Activated CD8-positive, alpha-beta memory T cell treated with anti-CD3 and anti-CD28 coated beads, Interleukin-2, amount 10 ng/mL, durations not matched to agents 7 days and 5 days (primary cell): Measurements from ENCODE around the gene RPS26. TPM values are rescaled to one million over a fixed set of nuclear protein-coding genes. Genes with fewer than 3 reads are reported as not detected.
"Not testable (repeated sequence)": the region's sequence is repeated elsewhere in the genome, so short reads cannot be mapped to it uniquely, and the experiment has no call there.

Source experiments
- ATAC-seq: fragments of 150-1000 bp; cut with Tn5 transposase; one replicate; pipeline ENCODE4 v1.10.0; 2021; ENCODE audit warnings: moderate library complexity
- CTCF ChIA-PET: fragments of 350-600 bp; sonication (Branson Sonifier 250); formaldehyde crosslinking; loops from one replicate; lab custom pipeline; 2021; ENCODE audit warnings: antibody characterized with exemption; lab: Charles Lee
- DNase-seq: peaks from one replicate; pipeline ENCODE4 v3.0.0-alpha.2; 2020
- H3K27ac Mint-ChIP-seq: one replicate; pipeline ENCODE4 v1.8.0; 2021; ENCODE audit warnings: mild to moderate bottlenecking, mixed read lengths
- H3K27me3 Mint-ChIP-seq: one replicate; pipeline ENCODE4 v1.8.0; 2021; ENCODE audit warnings: mixed read lengths
- H3K36me3 Mint-ChIP-seq: one replicate; pipeline ENCODE4 v1.8.0; 2021; ENCODE audit warnings: mild to moderate bottlenecking, mixed read lengths
- H3K4me1 Mint-ChIP-seq: one replicate; pipeline ENCODE4 v1.8.0; 2021; ENCODE audit warnings: mixed read lengths
- H3K4me3 Mint-ChIP-seq: one replicate; pipeline ENCODE4 v1.8.0; 2021; ENCODE audit warnings: mild to moderate bottlenecking, moderate library complexity, mixed read lengths
- H3K9me3 Mint-ChIP-seq: one replicate; pipeline ENCODE4 v1.8.0; 2022; ENCODE audit warnings: low read depth, mixed read lengths
- total RNA-seq, 2 experiments: library from RNA; stranded (reverse); gene quantifications; one replicate each; pipeline ENCODE4 v1.2.3, GENCODE V29; 2021

Gene RPS26
- total RNA-seq: 10 to 100 TPM; 27.9 to 42.2 TPM

DNA sequence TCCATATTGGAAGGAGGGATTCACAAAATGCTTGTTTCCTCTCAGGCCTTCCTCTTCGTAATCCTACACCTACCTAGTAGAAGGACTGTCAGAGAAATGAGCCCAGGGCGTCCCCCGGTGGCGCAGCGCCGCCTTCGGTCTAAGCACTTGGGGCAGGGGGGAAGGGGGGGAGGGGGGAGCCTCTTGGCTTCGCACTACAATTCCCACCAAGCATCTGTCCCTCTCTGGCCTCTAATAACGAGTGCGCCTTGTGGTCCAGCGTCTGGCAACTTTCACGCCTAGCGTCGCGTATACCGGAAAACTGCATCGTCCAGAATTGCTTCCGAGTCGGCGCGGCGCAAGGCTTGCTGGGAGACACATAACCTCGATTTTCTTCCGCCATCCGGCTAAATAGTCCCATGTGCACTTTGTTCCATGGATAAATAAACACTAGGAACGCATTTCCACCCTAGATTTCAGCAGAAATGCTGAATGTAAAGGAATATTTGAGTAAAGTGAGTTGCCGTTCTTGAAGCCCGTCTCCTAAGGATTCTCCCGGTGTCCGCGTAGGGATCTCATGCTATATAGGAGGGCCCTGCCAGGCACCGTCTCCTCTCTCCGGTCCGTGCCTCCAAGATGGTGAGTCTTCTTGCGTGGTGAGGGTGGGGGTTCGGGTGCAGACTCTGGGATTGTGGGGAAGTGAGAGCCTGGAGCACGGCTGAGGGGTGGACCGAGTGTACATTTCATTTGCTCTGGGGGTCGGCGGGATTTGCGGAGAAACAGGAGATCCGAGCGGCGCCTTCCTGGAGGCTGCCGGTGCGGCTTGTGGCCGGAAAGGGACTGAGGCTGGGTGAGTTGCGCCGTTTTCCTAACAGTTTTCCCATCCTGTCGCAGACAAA lies at the start of gene RPS26:
Gene RPS26, plus strand, starts transcription at position 367 of the 878 bp plus-strand sequence. Its CDS starts 249 bp downstream, at position 616.
- H3K36me3 Mint-ChIP-seq: peaks cover 33% of the 10 kb centered on the region
- H3K27me3 Mint-ChIP-seq: no peaks in the 10 kb centered on the region
- peaks cover 53% of the 10 kb centered on the region for H3K4me1 Mint-ChIP-seq
- CTCF ChIA-PET: interaction anchor here (1.0 to 5.5 kb wide), 10 partner anchors 9 to 303 kb away, joined by 3 to 58 read pairs (median 7); partner anchors contain the start of genes ORMDL2, PA2G4, RAB5B and SARNP
- peak within 1 kb of the TSS; percentile 97 for H3K27ac Mint-ChIP-seq
- ATAC-seq (peak; percentile 91), DNase-seq (peak; percentile 97)
- peak within 1 kb of the TSS; percentile 93 for H3K4me3 Mint-ChIP-seq
- no peaks in the 10 kb centered on the region for H3K9me3 Mint-ChIP-seq

DNA sequence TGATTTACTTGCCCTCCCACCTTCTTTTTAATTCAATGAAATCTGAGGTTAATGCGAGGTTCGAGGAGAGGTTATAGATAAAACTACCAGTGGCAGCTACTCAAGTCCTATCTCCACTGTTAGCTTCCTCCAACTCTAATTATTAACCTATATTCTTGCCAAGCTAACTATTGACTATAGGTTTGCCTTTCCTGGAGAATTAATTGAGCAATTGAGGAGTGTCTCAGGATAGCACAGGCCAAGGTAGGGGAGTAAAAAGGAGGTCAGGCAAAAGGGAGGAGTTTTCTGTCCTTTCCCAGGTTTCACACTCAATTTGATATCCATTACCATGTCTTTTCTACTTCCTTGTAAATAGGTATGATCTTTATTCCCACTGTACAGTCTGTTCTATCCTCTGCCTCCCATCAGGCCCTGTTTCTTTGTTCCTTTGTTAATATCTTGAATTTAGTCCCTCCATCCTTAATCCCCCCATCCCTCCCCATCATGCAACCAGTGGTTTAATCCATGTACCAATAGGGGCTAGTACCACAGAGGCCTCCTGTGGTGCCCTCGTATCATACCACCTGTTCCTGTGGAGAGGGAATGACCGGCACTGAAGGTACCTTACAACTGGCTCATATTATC lies 48.4 kb upstream of the RPS26 start:
- Mint-ChIP-seq H3K27ac (no peak overlapping the region), H3K9me3 (no peaks in the 10 kb centered on the region), H3K27me3 (no peaks in the 10 kb centered on the region), H3K36me3 (peaks cover 35% of the 10 kb centered on the region), H3K4me3 (no peak overlapping the region), H3K4me1 (peaks cover 28% of the 10 kb centered on the region)
- ATAC-seq: no peak
- DNase-seq: no peak
- CTCF ChIA-PET: interaction anchor here (0.8 to 8.2 kb wide), 3 partner anchors 19 to 47 kb away, joined by 4 to 92 read pairs (median 25); partner anchors contain the start of gene RAB5B

GRCh38 chr12:55995366-55995765 lies 46.4 kb upstream of the RPS26 start:
- no peak overlapping the region for H3K27ac Mint-ChIP-seq
- CTCF ChIA-PET: interaction anchor here (0.9 to 8.2 kb wide), 29 partner anchors 11 to 257 kb away, joined by 3 to 92 read pairs (median 7); partner anchors contain the start of genes ERBB3, IKZF4, PA2G4 and RAB5B
- H3K36me3 Mint-ChIP-seq: peaks cover 23% of the 10 kb centered on the region

DNA sequence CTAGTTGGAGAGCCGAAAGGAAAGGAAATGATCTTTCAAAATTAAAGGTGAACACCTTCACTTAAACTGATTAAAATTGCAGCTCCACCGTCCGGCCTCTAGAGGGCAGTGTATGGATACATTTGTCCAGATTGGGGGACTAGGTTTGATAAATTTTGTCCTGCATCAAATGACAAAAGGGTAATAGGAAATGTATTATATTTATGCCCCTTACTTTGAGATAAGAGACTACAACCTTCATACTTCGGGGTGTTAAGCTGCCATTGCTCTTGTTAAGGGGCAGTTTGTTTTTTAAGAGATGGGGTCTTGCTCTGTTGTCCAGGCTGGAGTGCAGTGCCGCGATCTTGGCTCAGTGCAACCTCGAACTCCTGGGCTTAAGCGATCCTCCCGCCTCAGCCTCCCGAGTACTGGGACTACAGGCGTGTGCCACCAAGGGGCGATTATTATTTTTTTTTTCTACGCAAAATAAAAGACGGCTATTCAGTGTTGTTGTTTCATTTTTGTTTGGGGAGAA lies 45.5 kb upstream of the RPS26 start:
- CTCF ChIA-PET: interaction anchor here (0.5 to 8.2 kb wide), 41 partner anchors 10 to 525 kb away, joined by 3 to 92 read pairs (median 5); partner anchors contain the start of genes ERBB3, IKZF4, PA2G4 and RAB5B
- Mint-ChIP-seq H3K27me3 (no peaks in the 10 kb centered on the region), H3K9me3 (no peaks in the 10 kb centered on the region), H3K27ac (peak overlapping the region; percentile 48), H3K36me3 (peaks cover 14% of the 10 kb centered on the region), H3K4me1 (peaks cover 37% of the 10 kb centered on the region), H3K4me3 (peak overlapping the region; percentile 68)
- DNase-seq (peak; percentile 76), ATAC-seq (peak; percentile 67)

More at GRCh38 chr12:55995366-55995765, 46.4 kb upstream of the RPS26 start:
- ATAC-seq: no peak
- no peak overlapping the region for H3K4me3 Mint-ChIP-seq
- peaks cover 37% of the 10 kb centered on the region for H3K4me1 Mint-ChIP-seq
- no peaks in the 10 kb centered on the region for H3K9me3 Mint-ChIP-seq
- no peak for DNase-seq
- H3K27me3 Mint-ChIP-seq: no peaks in the 10 kb centered on the region

GRCh38 chr12:55996715-55997534 lies 44.8 kb upstream of the RPS26 start, which contains the start of gene SUOX:
TSS of gene SUOX (plus strand) at chr12:55997276. CDS start at chr12:56002222, 4,946 bp downstream.
- peaks cover 37% of the 10 kb centered on the region for H3K4me1 Mint-ChIP-seq
- CTCF ChIA-PET: interaction anchor here (0.8 to 8.2 kb wide), 27 partner anchors 10 to 258 kb away, joined by 3 to 92 read pairs (median 7); partner anchors contain the start of genes IKZF4, PA2G4, RAB5B and RNF41
- peak within 1 kb of the TSS; percentile 48 for H3K27ac Mint-ChIP-seq
- DNase-seq (peak; percentile 71), ATAC-seq (peak; percentile 75)
- H3K36me3 Mint-ChIP-seq: peaks cover 9% of the 10 kb centered on the region
- no peaks in the 10 kb centered on the region for H3K27me3 Mint-ChIP-seq
- H3K9me3 Mint-ChIP-seq: no peaks in the 10 kb centered on the region
- peak within 1 kb of the TSS; percentile 68 for H3K4me3 Mint-ChIP-seq

DNA sequence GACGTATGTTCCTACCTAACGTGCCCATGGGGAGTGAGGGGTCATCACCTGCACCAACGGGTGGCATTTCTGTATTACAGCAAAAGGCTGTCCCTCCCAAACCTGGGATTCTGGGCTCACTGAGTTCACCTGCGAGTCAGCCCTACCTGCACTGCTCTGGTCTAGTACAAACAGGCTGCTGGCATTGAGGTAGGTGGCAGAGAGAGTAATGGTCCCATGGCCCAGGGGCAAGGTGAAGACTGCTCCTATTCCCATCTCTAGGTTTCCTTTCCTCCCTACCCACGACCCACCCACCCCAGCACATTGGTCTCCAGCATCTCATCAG lies 44.2 kb upstream of the RPS26 start:
- CTCF ChIA-PET: interaction anchor here (0.6 to 8.2 kb wide), 14 partner anchors 9 to 259 kb away, joined by 3 to 92 read pairs (median 13); partner anchors contain the start of genes IKZF4, RAB5B, SMARCC2 and ZC3H10
- Mint-ChIP-seq H3K4me3 (peak overlapping the region; percentile 68), H3K27me3 (no peaks in the 10 kb centered on the region), H3K9me3 (no peaks in the 10 kb centered on the region), H3K4me1 (peaks cover 37% of the 10 kb centered on the region), H3K36me3 (peaks cover 4% of the 10 kb centered on the region), H3K27ac (no peak overlapping the region)
- DNase-seq (no peak), ATAC-seq (no peak)

DNA sequence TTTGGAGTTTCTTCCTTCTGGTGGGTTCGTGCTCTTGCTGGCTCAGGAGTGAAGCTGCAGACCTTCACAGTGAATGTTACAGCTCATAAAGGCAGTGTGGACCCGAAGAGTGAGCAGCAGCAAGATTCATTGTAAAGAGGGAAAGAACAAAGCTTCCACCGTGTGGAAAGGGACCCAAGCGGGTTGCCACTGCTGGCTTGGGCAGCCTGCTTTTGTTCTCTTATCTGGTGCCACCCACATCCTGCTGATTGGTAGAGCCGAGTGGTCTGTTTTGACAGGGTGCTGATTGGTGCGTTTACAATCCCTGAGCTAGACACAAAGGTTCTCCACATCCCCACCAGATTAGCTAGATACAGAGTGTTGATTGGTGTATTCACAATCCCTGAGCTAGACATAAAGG lies 42.2 kb upstream of the RPS26 start:
- H3K4me1 Mint-ChIP-seq: peaks cover 31% of the 10 kb centered on the region
- H3K36me3 Mint-ChIP-seq, ATAC-seq, H3K27me3 Mint-ChIP-seq, H3K9me3 Mint-ChIP-seq, DNase-seq, H3K4me3 Mint-ChIP-seq: not testable (repeated sequence)
- peak overlapping the region; percentile 36 for H3K27ac Mint-ChIP-seq
- CTCF ChIA-PET: interaction anchor here (1.3 to 7.2 kb wide), 3 partner anchors 21 to 261 kb away, joined by 6 to 58 read pairs (median 6); partner anchors contain the start of gene IKZF4

GRCh38 chr12:55999999-56000540 lies 41.6 kb upstream of the RPS26 start:
- Mint-ChIP-seq H3K27ac (peak overlapping the region; percentile 36), H3K4me1 (peaks cover 31% of the 10 kb centered on the region)
- not testable (repeated sequence) for DNase-seq, H3K9me3 Mint-ChIP-seq, H3K27me3 Mint-ChIP-seq, H3K4me3 Mint-ChIP-seq, ATAC-seq, H3K36me3 Mint-ChIP-seq
- CTCF ChIA-PET: interaction anchor here (0.8 to 7.2 kb wide), 4 partner anchors 21 to 262 kb away, joined by 3 to 58 read pairs (median 6); partner anchors contain the start of gene IKZF4

DNA sequence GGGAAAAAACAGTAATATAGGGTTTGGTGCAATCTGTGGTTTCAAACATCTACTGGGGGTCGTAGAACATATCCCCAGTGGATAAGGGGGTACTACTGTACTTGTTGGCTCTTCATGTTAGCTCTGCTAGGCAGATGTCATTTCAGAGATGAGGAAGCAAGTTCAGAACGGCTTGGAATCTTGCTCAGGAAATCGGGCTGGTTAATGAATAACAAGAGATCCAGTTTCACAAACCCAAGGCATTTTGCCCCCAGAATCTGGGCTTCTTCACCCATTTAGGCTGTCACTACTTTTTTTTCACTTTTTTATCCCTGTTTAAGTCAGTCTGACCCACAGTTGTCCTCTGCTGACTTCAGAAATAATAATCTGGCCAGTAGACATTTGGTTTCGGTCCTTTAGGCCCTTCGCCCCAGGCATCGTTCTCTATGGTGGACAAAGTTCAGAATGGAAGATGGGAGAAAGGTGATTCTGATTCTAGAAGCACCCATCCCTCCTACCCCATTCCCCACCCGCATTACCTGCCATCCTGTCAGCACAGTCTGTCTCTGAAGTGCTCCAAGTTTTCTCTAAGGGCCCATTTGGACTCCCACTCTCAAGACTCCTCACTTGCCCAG lies 40.1 kb upstream of the RPS26 start:
- H3K4me3 Mint-ChIP-seq: no peak overlapping the region
- no peaks in the 10 kb centered on the region for H3K27me3 Mint-ChIP-seq
- peaks cover 26% of the 10 kb centered on the region for H3K4me1 Mint-ChIP-seq
- ATAC-seq (no peak), DNase-seq (no peak)
- no peak overlapping the region for H3K27ac Mint-ChIP-seq
- H3K36me3 Mint-ChIP-seq: no peaks in the 10 kb centered on the region
- CTCF ChIA-PET: interaction anchor here (1.5 kb wide), 1 partner anchor 263 kb away, joined by 3 read pairs; no protein-coding TSS in a partner anchor
- no peaks in the 10 kb centered on the region for H3K9me3 Mint-ChIP-seq

DNA sequence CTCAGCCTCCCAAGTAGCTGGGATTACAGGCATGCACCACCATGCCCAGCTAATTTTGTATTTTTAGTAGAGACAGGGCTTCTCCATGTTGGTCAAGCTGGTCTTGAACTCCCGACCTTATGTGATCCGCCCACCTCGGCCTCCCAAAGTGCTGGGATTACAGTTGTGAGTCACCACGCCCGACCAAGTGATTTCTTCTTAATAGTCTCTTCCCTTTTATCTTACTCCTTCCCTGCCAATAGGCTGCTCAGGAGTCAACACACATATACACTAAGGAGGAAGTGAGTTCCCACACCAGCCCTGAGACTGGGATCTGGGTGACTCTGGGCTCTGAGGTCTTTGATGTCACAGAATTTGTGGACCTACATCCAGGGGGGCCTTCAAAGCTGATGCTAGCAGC lies 38.3 kb upstream of the RPS26 start:
- H3K27ac Mint-ChIP-seq, ATAC-seq, DNase-seq, H3K27me3 Mint-ChIP-seq, H3K4me3 Mint-ChIP-seq, H3K36me3 Mint-ChIP-seq, CTCF ChIA-PET, H3K9me3 Mint-ChIP-seq: not testable (repeated sequence)
- H3K4me1 Mint-ChIP-seq: peaks cover 26% of the 10 kb centered on the region

GRCh38 chr12:56004211-56004610 lies 37.5 kb upstream of the RPS26 start:
- ATAC-seq: no peak
- H3K27ac Mint-ChIP-seq: no peak overlapping the region

More at GRCh38 chr12:56004211-56004610, 37.5 kb upstream of the RPS26 start:
- Mint-ChIP-seq H3K27me3 (no peaks in the 10 kb centered on the region), H3K9me3 (no peaks in the 10 kb centered on the region), H3K4me1 (peaks cover 29% of the 10 kb centered on the region), H3K4me3 (no peak overlapping the region), H3K36me3 (no peaks in the 10 kb centered on the region)
- no peak for DNase-seq
- CTCF ChIA-PET: interaction anchor here (4.3 kb wide), 1 partner anchor 8 kb away, joined by 28 read pairs; the partner anchor contains the start of gene SUOX
